GM18498 (cell line): ENCODE measurements around the gene NKX6-2.

ENCODE experiments used
- ATAC-seq: cut with Tn5 transposase; IDR thresholded peaks from one replicate; pipeline ENCODE4 v1.9.1; 2021; ENCODE audit warnings: mild to moderate bottlenecking, moderate library complexity; ENCODE audit not compliant: unreplicated experiment

The NKX6-2 gene

DNA sequence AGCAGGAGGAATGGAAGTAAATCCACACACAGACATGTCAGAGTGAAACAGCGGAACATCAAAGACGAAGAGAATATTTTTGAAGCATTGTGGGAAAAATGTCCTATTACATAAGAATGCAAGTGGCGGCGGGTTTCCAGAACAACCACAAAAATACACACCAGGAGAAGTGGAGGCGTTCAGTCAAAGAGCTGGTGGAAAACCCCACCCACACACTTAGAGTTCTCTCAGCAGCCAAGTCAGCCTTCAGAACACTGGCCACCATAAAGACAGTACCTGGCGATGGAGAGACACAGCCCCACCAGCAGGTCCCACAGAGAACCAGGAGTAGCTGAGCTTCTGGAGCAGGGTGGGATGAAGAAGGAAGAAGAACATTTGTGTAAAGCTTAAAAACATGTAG is 23.7 kb downstream of the NKX6-2 start:
- no peak for ATAC-seq

DNA sequence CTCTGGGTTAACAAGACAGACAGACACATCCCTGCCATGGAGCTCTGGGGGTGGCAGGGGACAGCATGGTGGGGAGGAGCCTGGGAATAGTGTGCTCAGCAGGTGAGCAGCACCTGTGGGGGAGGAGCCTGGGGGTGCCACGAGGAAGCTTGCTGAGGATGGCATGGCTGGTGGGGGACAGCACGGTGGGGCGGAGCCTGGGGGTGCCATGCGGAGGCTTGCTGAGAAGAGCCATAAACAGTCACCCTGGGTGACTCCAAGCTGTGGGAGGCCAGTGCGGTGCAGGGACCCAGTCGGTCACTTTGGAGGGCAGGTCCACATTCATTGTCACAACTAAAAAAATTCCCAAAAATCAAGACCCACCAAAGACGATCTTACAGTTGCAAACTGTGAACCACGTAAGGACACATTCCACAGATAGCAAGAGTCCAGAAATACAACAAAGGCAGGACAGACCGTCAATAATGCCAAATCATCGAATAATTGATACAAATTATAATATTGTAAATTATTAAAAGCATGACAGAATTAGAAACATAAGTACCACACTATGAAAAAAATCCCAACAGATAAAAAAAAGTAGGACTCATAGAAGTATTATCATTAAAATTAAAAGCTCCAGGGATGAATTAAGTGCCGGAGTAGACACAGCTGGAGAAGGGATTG is 24.4 kb downstream of the NKX6-2 start:
- ATAC-seq: no peak

DNA sequence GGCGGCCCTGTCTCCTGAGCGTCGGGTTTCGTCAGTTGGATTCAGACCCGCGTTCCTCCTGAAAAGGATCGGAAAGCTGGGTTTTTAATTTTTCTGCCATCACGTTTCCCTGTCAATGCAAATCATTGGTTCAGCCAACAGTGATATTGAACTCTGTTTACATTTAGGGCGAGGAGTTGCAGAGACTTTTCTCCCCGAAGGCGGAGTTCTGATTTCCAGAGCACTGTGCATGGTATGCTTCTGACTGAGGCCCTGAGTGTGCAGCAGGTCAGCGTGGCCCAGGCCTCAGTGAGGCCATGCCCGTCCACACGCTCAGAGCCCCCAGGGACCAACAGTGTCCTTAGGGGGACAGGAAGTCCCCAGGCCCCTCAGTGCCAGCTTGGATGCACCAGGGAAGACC is 27.1 kb downstream of the NKX6-2 start:
- no peak for ATAC-seq

DNA sequence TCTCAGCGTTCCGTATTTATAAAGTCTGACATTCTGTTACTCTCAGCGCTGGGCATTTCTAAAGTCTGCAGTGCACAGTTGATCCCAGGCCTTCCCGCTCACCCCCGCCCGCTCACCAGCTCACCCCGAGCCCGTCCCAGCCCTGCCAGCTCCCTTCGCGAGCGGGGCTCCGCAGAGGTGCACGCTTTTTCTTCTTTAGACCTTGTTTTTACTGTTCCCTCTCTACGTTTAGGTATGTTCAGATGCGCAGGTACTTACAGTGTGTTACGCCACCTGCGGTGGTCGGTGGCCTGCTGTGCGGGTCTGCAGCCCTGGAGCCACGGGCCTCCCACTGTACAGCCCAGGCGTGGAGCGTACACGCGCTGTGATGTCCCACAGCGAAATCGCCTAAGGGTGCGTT is 28.8 kb downstream of the NKX6-2 start:
- ATAC-seq: no peak

DNA sequence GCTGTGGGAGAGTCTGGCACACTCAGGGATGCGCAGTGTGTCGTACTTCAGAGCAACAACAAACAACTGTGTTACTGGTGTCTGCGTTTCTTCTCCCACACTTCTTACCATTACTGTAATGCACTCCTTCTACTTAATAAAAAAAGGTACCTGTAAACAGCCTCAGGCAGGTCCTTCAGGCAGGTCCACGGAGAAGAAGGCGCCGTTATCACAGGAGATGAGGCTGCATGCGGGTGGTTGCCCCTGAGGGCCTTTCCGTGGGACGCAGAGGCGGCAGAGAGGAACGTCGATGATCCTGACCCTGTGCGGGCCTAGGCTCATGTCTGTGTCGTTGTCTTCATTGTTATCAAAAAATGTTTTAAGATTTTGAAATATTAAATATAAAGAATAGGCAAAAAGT is 29.4 kb downstream of the NKX6-2 start:
- no peak for ATAC-seq

DNA sequence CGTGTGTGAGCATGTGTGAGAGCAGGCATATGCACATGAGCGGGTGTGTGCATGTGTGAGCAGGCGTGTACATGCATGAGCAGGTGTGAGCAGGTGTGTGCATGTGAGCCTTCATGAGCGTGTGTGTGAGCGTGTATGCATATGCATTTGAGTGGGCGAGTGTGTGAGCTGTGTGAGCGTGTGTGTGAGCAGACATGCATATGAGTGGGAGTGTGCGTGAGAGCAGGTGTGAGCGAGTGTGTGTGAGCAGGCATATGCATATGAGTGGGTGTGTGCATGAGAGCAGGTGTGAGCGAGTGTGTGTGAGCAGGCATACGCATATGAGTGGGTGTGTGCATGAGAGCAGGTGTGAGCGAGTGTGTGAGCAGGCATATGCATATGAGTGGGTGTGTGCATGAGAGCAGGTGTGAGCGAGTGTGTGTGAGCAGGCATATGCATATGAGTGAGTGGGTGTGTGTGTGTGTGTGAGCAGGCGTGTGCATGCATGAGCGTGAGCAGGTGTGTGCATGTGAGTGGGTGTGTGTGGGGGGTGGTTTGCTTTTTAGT is 30.7 kb downstream of the NKX6-2 start:
- ATAC-seq: no peak

DNA sequence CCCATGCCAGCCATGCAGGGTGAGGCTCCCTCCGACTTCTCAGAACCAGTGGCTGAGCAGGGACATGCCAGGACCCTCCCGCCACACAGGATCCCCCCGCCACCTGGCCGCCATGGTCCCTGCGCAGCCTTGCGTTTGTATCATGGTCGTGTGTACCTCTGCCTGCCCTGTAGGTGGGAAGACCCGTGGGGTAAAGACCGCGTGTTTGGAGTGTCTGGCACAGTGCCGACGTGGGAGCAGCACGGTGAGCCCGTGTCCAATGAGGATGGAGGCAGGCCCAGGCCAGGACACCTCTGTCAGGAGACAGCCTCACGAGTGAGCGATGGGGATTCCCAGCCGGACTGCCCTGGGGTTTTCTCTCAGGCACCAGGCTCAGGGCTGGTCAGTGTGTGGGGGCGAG is 31.9 kb downstream of the NKX6-2 start:
- no peak for ATAC-seq

DNA sequence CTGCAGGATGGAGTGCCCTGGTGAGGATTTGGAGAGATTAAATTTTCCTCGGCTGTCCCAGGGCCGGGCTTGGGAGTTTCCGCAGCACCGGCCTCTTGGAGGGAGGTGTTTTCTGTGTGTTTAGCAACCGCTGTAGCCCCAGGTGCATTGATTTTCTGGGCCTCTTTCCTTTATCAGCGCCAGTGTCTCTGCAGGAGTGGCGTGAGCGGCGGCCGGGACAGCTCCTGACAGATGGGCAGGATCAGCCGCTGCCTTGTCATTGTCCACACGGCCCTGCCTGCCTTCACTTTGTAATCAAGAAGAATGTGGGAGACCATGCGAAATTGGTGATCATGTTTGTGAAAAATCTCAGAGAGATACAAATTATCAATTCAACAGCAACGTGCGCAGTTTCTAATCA is 32.4 kb downstream of the NKX6-2 start:
- ATAC-seq: no peak

DNA sequence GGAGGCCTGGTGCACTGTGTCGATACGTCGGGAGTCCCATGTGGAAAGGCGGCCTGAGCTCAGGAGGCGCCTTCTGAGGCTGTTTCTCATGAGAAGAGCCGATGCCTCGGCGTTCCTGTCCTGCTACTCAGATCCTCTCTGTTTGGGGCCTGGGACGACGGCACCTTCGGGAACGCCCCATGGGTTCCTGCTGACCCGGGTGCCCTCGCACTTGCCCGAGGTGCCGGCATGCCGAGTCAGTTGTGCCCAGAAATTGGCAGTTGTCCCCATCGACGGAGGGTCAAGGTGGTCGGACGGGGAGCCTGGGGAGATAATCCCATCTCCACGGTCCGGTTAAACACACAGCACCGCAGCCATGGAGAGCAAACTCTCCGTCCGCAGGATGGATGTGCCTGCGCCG is 33.0 kb downstream of the NKX6-2 start:
- no peak for ATAC-seq

DNA sequence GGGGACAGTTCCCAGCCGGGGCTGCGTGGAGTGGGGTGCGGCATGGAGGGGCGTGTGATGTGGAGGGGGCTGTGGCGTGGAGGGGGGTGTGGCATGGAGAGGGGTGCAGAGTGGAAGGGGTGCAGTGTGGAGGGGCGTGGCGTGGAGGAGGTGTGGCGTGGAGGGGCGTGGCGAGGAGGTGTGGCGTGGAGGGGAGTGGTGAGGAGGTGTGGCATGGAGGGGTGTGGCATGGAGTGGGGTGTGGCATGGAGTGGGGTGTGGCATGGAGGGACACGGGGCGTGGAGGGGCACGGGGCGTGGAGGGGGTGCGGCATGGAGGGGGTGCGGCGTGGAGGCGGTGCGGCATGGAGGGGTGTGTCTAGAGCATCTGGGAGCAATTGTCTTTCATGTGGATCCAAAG is 33.6 kb downstream of the NKX6-2 start:
- ATAC-seq: no peak

DNA sequence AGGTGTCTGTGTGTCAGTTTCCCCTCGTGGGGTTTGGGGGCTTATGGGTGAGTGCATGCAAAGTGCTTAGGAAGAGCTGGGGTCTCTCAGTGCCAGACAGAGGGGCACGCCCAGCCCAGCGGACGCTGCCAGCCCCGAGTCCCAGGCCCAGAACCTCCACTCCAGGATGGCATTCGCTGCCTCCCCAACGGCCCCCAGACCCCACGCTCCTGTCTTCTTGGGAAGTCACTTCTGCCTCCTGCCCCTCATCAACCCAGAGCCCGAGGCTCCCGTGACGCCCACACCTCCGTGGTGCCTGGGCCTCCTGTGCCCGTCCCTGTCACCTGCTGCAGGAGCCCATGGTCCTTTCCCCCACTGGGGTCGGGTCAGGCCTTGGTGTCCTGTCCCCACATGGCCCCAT is 35.0 kb downstream of the NKX6-2 start:
- no peak for ATAC-seq

DNA sequence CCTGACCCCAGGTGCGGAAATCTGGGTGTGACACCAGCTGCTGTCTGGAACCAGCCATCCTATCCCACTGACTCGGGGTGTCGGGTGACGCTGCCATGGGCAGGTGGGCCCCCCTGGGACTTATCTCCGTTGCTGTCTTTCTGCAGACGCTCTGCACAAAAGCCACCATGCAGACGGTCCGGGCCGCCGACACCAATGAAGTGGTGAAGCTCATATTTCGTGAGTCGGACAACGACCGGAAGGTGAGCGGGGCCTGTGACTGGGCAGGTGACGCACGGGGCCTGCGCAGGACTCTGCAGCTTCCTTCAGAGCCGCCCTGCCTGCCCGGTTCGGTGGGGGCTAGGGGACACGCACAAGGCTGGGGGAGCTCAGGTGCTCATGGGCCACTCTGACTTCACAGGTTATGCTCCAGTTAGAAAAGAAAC is 36.6 kb downstream of the NKX6-2 start:
- ATAC-seq: no peak

DNA sequence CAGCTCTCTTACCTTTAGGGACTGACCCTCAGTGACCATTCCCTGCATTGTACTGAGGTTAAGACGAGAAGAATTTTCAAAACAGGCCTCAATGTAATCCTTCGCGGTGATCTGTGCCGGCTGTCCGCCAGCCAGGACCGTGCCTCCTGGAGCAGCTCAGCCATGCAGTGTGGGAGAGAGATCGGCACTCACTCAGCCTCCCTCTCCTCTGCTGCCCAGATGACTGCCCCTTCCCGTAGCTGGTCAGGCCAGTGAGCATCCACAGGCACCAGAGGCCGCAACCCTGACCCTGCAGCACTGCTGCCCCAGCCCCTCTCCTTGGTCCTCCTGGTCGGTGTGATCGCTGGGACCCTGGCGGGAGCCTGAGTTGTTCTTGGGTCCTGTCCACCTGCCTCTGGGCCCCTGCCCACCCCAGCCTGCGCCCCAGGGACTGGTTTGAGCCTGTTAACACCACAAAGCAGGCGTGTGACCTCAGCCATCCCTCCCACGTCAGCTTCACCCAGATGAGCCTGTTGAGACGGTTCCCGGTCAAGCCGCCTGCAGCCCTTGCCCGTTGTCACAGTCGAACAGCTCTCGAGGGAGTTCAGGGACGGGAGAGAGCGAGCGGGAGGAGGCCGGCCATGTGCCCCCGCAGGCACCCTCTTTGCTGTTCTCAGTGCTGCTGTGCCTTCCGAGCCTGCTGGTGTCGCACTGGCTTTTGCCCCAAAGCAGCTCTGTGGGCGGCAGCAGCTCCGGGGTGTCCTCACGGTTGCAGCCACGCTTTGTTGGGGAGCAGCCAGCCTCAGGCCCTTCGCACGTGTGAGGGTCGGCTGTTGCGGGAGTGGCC is 37.2 kb downstream of the NKX6-2 start:
- ATAC-seq: no peak

DNA sequence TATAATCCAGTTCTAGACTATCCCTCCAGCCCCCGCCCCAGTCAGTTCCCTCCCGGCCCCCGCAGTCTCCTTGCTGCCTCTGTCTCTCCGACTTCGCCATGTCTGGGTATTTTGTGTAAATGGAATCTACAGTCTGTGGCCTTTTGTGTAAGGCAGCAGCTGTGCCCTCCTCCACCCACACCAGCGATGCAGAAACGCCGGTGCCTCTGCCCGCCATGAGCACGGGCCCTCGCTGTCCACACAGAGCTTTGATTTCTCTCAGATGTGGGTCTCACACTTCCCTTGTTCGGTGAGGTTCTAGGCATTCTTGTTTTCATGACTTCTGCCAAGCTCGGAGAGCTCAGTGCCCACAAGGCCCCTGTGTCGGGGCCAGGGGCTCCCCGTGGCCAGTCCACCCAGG is 37.8 kb downstream of the NKX6-2 start:
- ATAC-seq: no peak

DNA sequence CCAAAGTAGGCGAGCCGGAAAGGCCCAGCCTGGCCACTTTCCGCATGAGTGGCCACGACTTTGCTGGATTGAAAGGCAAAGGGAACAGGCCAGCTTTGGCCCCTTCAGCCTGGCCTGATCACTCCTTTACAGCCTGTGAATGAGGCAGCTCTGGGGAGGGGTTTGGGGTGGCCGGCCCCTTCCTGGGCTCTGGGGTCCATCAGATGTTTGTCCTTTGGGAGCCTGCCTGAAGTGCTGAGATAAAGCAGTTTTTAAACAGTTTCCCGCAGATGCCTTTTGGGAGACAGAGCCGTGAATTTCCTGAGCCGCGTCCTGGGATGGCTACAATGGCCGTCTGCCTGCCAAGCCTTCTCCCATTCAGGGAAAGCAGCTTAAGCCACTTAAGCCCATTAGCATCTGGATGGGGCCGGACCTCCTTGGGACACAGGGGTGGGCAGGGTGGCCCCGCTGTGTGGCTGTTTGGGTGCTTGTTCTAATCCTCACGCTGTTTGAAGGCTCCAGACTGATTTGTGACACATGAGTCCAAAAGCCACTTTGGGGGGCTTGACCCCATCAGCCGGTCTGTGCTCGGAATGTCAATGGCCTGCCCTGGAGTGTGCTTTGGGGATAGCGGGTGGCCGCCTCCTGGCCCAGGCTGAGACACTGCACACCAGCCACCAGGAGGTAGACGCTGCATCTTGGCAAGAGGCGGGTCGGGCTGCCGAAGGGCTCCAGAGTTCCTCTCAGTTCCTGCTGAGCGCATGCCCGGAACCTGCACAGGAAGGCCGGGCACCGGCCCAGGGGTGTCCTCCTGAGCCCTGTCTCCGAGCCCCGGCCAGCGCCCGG is 38.9 kb downstream of the NKX6-2 start:
- no peak for ATAC-seq

DNA sequence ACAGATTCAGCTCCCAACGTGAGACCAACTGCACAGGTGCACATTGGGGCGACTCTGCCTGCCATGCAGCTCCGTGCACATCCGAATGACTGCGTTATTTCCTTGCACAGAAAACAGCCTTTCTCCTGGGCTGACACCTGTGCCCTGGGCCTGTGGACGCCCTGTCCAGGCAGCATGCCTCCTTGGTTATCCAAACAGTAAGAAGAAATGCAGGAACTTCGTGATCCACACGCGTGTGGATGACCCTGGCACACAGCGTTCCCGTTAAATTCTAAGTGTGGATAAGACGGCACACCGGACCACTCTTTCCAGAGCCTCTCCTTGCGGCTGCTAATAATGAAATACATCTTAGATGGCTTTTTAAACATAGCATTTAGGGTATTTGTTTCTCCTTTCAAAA is 39.6 kb downstream of the NKX6-2 start:
- no peak for ATAC-seq

DNA sequence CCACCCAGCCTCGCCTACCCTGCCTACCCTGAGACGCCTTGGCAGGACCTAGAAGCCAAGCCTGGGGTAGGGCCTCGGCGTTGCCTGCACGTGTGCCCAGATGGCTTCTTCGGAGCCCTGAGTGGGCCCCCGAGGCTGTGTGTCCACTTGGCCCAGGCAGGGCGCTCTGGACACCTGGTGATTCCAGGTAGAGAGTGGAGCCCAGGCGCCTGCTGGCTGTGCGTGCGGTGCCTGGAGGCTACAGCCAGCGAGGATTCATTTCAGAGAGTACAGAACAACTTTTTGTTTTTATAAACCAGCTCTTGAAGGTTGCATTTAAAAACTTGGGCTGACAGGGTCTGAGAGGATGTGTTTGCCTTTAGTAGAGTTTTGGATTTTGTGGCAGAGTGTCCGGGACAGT is 40.0 kb downstream of the NKX6-2 start:
- ATAC-seq: no peak

DNA sequence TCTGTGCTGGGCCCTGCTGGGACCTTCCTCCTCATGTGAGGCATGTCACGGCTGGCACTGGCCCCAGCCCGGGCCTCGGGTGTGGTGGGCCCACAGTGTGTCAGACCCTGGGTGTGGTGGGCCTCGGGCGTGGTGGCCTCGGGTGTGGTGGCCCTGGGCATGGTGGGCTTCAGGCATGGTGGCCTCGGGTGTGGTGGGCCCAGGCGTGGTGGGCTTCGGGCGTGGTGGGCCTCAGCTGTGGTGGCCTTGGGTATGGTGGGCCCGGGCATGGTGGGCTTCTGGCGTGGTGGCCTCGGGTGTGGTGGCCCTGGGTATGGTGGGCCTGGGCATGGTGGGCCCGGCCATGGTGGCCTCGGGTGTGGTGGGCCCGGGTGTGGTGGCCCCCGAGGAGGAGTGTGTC is 40.4 kb downstream of the NKX6-2 start:
- ATAC-seq: no peak

DNA sequence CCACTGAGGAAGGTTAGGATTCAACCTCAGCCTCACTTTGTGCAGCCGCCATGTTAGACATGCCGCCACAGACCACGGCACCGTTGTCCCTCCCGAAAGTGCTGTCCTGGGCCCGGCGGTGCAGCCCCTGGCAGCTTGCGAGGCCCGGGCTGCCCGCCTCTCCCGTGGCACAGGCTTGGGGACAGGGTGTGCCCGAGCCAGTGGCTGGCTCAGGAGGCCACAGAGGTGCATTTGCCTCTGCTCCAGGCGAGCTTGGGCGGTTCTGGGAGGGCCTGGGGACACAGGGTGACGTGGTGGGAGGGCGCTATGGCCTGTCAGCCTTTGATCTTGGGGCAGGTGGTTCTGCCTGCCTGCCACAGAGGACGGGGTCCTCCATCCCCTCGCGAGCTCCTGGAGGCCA is 41.1 kb downstream of the NKX6-2 start:
- ATAC-seq: no peak

DNA sequence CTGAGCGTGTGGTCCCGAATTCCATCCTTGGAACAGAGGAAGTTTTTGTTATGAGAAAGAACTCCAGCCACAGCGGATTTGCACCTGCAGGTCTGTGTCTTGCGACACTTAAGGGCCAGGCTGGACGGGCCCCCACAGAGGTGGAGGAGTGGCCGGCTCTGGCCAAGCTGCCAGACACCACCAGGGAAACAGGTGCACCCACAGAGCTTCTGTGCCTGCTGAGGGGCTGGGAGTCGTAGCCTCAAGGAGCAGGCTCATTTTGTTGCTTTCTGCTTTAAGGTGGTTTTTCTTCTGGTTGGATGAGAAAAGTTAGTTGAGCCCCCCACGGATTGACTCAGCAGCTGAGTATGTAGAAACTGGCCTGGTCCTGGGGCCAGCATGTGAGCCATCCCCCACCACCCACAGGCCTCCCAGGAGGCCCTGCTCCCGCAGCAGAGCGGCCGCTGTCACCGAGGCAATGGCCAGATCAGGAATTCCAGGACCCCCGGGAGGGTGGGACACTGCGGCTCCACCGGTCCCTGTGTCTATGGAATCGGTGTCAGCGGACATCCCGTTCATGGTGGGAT is 41.9 kb downstream of the NKX6-2 start:
- no peak for ATAC-seq
